Effector CD4-positive, alpha-beta T cell (primary cell): ENCODE results near the gene PC.
"Not testable (repeated sequence)": the region's sequence is repeated elsewhere in the genome, so short reads cannot be mapped to it uniquely, and the experiment has no call there.

Experiments
- DNase-seq: peaks from one replicate; pipeline ENCODE4 v3.0.0-alpha.2; 2020

Gene PC

DNA sequence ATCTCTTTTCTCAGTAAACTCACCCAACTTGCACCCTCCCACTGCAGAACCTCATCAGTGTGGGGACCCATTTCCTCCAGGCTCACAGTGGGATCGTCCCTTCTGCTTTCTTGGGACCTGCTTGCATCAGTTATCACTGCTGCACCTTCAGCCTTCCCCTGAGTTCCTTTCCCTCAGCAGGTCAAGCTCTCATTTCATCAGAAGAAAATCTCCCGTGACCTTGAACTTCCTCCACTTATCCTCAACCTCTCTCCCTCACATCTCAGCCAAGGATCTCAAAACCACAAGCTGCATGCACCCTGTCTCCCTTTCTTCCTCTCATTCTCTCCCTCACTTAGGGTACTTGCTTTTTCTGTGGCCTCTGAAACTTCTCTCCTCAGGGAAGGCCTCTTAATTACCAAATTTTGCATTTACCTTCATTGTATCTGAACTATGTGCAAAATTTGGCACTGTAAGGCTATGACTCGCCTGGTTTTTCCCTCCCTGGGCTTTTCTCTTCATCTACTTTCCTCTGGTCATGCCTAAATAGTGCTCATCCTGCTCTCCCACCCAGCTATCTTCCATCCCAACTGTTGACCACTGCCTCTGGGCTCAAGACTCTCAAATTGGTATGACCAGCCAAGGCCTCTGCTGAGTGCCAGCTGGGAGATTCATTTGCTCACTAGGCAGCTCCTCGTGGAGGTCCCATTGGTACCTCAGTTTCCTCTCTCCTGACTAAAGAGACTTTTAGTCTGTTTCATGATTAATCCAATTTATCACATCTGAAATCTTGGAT is 117.7 kb downstream of the PC start:
- no peak for DNase-seq

DNA sequence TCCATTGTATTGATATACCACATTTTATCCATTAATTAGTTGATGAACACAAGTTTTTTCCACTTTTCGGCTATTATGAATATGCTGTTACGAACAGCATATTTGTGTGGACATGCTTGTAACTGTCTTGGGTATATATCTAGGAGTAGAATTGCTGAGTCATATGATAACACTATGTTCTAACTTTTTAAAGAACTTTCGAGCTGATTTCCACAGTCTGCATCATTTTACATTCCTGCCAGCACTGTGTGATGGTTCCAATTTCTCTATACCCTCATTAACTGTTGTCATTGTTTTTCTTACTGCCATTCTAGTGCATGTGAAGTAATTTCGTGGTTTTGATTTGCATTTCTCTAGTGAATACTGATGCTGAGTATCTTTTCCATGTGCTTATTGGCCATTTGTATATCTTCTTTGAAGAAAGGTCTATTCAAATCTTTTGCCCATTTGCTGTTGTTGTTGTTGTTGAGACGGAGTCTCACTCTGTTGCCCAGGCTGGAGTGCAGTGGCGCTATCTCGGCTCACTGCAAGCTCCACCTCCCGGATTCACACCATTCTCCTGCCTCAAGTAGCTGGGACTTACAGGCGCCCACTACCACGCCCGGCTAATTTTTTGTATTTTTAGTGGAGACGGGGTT is 122.3 kb downstream of the PC start:
- DNase-seq, result no peak

DNA sequence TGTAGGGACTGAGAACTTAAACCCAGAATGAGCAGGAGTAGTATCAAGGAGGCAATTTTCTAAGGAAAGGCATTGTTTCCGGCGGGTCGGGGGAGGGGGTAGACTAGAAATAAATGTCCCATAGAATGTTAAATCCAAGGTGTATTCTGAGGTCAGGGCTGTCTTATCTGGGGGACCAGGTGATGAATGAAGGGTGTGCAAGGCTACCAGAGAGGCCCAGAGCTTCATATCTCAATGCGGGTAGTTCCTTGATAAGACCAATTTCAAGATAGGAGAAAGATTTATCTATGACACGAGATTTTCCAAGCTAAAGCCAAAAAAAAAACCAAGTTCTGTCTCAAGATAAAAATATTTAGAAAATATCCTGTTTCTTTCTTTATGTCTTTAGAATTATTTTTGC is 123.2 kb downstream of the PC start:
- DNase-seq, result no peak

GRCh38 chr11:66834539-66834845 is 123.7 kb downstream of the PC start:
- no peak for DNase-seq

DNA sequence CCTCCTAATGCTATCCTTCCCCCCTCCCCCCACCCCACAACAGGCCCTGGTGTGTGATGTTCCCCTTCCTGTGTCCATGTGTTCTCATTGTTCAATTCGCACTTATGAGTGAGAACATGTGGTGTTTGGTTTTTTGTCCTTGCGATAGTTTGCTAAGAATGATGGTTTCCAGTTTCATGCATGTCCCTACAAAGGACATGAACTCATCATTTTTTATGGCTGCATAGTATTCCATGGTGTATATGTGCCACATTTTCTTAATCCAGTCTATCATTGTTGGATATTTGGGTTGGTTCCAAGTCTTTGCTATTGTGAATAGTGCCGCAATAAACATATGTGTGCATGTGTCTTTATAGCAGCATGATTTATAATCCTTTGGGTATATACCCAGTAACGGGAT is 133.6 kb downstream of the PC start:
- not testable (repeated sequence) for DNase-seq

- no peak for DNase-seq
These were observed 134.5 kb downstream of the PC start for GRCh38 chr11:66823700-66824099.

DNA sequence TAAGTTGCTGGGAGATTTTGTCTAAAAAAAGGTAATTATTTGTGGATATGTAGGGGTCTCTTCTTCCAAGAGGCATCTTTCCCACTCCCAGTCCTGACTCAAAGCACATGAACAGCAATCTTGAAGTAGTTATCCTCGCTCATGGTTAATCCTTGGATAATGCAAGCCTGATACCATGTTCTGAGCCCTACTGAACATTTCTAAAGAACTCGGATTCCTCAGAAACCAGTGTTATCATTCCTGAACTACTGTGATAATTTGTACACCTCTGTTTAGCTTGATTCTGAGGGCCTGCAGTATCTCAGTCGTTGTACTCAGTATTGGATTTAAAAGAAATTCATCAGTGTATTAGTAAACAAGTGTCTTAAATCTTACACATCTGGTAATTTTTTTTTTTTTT is 137.3 kb downstream of the PC start:
- DNase-seq, result no peak

- DNase-seq, result no peak
These were observed 137.8 kb downstream of the PC start for GRCh38 chr11:66820381-66820780.

DNA sequence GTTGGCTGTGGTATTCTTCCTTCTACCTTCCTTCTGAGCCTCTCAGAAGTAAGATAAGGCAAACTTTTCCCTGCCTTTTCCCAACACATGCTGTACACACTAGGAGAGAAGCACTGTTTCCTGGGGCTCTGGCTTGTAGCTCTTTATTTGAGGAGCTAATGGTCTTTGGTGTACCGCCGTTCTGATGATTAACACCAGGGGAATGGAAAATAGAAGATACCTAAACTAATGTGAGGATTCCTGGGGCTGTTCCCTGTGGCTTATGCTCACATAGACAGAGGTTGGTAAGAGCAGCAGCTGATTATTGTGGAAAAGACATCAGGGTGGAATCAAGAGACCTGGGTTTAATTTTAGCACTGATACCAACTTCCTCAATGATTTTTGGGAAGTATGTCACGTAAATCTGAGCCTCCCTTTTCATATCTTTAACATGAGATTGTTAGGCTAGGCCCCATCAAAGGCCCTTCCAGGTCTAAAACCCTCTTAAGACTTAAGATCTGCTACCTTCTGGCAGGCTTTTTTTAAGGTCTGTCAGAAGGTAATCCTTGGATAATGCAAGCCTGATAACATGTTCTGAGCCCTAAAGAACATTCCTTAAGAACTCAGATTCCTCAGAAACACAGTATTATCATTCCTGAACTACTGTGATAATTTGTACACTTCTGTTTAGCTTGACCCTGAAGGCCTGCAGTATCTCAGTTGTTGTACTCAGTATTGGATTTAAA is 139.8 kb downstream of the PC start:
- DNase-seq, result no peak

GRCh38 chr11:66815646-66816045 is 142.5 kb downstream of the PC start:
- no peak for DNase-seq

DNA sequence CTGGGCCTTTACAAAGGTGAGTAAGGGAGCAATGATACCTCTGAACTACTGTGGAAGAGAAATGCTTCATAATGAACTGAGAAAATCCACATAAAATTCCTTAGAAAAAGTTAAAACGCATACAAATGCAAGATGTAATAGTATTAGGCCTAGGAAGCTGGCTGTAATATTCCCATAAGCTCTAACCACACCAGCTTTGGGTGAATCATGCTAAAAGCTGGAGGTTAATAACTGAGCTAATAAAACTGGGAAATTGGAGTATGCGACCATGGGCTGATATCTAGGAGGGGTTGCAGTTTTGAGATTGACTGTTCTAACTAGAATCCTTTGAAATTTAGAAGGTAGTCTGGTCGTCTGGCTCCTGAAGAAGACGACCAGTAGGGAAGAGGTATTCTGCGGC is 143.5 kb downstream of the PC start:
- no peak for DNase-seq

DNA sequence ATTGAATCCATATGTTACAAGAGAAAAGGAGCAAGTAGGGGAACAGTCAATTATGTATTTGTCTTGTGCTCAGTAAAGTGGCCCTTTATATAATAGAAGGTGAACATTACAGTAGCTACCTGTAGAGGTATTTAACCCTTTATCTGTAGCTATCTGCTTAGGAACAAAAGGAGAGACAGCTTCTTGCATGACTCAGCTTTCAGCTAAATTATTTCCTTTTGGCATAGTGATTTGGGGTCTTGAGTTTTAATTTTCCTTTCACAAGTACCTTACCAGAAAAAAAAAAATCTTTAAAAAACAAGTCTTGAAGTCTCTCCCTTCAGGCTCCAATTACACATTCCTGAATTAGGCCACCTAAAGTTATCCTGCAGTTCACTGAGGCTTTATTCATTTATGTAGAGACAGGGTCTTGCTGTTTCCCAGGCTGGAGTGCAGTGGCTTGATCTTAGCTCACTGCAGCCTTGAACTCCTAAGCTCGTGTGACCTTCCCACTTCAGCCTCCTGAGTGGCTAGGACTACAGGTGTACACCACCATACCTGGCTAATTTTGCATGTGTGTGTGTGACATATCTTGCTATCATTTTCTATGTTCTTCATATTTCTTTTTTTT is 147.5 kb downstream of the PC start:
- DNase-seq, result no peak

DNA sequence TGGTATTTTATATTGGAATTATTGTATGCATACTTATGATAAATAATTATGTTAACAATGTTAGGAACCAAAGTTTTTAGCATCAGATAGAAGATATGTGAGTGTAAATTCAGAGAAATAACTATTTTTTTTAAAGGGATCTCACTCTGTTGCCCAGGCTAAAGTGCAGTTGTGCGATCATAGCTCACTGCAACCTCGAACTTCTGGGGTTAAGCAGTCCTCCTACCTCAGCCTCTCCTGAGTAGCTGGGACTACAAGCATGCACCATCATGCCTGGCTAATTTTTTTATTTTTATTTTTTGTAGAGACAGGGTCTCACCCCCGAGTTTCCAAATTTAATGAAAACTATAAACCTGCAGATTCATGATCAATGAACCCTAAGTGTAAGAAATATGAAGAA is 148.6 kb downstream of the PC start:
- DNase-seq, result no peak

GRCh38 chr11:66800720-66801428 is 157.3 kb downstream of the PC start:
- no peak for DNase-seq

DNA sequence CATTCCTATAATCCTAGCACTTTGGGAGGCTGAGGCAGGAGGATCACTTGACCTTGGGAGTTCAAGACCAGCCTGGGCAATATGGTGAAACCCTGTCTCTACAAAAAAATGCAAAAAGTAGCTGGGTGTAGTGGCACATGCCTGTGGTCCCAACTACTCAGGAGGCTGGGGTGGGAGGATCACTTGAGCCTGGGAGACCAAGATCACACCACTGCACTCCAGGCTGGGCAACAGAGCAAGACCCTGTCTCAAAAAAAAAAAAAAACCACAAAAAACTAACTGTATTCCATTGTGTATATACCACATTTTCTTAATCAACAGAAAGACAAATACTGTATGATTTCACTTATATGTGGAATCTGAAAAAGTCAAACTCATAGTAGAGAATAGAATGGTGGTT is 158.4 kb downstream of the PC start:
- DNase-seq, result not testable (repeated sequence)
